Uterus (tissue), 2 donors: ENCODE results near the gene ZMAT5.

Experiments
- POLR2A ChIP-seq, 2 donors: fragments of 450-650 bp; IDR thresholded peaks; one replicate each; pipeline ENCODE4 v1.6.1; 2016; ENCODE audit warnings: antibody characterized with exemption in 2 of 2, mild to moderate bottlenecking in 1 of 2, moderate library complexity in 1 of 2
- TF ChIP-seq, protein P1 (sequence below), 4 experiments: fragments of 200-600 bp in 2 of 4; fragments of 450-650 bp in 2 of 4; sonication (generic) in 2 of 4; IDR thresholded peaks; one replicate each; pipeline ENCODE4 v1.5.1; 2016 to 2019; ENCODE audit warnings: antibody characterized with exemption in 4 of 4, mild to moderate bottlenecking in 2 of 4, moderate library complexity in 1 of 4

DNA sequence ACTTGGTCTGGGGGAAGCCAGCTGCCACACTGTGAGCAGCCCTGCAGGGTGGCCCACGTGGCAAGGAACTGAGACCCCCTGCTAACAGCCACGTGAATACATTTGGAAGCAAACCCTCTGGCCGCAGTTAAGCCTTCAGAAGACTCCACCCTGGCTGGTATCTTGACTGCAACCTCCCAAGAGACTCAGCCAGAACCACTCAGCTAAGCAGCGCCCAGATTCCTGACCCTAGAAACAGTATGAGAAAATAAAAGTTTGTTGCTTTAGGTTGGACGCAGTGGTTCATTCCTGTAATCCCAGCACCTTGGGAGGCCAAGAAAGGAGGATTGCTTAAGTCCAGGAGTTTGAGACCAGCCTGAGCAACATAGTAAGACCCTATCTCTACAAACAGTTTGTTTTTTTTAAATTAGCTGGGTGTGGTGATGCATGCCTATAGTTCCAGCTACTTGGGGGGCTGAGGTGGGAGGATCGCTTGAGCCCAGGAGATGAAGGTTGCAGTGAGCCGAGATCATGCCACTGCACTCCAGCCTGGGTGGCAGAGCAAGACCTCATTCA is 8.7 kb downstream of the ZMAT5 start:
- TF ChIP-seq, protein P1, sequence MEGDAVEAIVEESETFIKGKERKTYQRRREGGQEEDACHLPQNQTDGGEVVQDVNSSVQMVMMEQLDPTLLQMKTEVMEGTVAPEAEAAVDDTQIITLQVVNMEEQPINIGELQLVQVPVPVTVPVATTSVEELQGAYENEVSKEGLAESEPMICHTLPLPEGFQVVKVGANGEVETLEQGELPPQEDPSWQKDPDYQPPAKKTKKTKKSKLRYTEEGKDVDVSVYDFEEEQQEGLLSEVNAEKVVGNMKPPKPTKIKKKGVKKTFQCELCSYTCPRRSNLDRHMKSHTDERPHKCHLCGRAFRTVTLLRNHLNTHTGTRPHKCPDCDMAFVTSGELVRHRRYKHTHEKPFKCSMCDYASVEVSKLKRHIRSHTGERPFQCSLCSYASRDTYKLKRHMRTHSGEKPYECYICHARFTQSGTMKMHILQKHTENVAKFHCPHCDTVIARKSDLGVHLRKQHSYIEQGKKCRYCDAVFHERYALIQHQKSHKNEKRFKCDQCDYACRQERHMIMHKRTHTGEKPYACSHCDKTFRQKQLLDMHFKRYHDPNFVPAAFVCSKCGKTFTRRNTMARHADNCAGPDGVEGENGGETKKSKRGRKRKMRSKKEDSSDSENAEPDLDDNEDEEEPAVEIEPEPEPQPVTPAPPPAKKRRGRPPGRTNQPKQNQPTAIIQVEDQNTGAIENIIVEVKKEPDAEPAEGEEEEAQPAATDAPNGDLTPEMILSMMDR (IDR thresholded peaks at IDR 0.05), result no peak
- TF ChIP-seq POLR2A (IDR thresholded peaks at IDR 0.05), result no peak
